GM13976 (cell line): ENCODE measurements around the gene NDST3.

Experiments used
- DNase-seq: peaks from one replicate; pipeline ENCODE4 v3.0.0; 2012; ENCODE audit warnings: low spot score
- in situ Hi-C: fragments of 300-500 bp; cut with MboI; formaldehyde crosslinking; loops from one replicate; pipeline ENCODE4 v1.12.0; 2022; ENCODE audit warnings: low sequenced_read_pairs, mixed read lengths, inconsistent platforms; ENCODE audit not compliant: unreplicated experiment
- TF ChIP-seq, protein P1 (sequence below): IDR thresholded peaks from 2 replicates; pipeline ENCODE4 v1.5.1; 2012; ENCODE audit warnings: borderline replicate concordance, mild to moderate bottlenecking; ENCODE audit not compliant: insufficient read depth; ENCODE audit errors: extremely low read depth, missing control alignments, control extremely low read depth

The NDST3 gene

DNA sequence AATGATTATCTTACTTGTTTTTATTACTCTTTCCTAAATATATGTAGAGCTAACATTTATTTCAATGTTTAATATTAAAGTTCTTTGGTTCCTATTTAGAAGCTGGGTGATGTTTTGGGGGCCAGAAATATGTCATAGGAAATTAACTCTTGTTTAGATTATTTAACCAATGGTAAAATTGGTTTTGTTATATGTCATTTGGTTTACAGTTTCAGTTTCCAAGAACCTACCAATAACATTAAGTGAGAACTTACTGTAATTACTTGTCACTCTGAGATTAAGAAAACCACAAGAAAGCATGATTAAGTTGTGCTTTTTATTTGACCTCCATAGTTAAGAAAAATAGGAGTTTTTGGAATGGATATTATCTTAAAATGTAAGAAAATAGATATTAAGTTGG is 121.2 kb downstream of the NDST3 start:
- TF ChIP-seq, protein P1, sequence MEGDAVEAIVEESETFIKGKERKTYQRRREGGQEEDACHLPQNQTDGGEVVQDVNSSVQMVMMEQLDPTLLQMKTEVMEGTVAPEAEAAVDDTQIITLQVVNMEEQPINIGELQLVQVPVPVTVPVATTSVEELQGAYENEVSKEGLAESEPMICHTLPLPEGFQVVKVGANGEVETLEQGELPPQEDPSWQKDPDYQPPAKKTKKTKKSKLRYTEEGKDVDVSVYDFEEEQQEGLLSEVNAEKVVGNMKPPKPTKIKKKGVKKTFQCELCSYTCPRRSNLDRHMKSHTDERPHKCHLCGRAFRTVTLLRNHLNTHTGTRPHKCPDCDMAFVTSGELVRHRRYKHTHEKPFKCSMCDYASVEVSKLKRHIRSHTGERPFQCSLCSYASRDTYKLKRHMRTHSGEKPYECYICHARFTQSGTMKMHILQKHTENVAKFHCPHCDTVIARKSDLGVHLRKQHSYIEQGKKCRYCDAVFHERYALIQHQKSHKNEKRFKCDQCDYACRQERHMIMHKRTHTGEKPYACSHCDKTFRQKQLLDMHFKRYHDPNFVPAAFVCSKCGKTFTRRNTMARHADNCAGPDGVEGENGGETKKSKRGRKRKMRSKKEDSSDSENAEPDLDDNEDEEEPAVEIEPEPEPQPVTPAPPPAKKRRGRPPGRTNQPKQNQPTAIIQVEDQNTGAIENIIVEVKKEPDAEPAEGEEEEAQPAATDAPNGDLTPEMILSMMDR: no peak
- in situ Hi-C loops: no loop called here

DNA sequence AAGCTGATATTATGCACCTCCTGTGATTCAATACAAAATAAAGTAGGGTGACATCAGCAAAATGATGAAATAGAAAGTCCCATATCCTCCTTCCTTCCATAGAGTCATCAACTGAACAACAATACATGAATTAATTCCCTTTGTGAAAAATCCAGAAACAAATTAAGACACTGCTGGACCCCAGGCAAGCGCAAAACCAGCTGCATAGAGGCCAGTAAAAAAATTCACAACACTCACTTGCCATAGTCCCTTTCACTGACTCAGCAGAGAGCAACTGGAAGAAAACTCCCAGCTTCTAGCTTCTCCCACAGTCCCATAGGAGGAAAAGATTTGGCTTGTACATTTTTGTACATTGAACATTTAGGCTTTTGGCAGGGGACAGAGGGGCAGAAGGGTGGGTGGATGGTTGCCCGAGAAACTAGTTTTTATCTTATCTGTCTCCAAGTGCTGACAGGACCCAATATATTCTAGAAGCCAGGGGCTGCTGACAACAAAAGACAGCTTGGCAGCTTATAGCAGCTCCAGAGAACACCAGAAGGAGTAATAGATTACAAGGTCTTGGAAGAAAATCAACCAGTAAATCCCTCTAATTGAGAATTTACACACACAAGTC is 124.6 kb downstream of the NDST3 start:
- TF ChIP-seq, protein P1: no peak
- no peak for DNase-seq
- in situ Hi-C loops: no loop called here

More for the DNA sequence above, 121.2 kb downstream of the NDST3 start:
- DNase-seq: no peak

DNA sequence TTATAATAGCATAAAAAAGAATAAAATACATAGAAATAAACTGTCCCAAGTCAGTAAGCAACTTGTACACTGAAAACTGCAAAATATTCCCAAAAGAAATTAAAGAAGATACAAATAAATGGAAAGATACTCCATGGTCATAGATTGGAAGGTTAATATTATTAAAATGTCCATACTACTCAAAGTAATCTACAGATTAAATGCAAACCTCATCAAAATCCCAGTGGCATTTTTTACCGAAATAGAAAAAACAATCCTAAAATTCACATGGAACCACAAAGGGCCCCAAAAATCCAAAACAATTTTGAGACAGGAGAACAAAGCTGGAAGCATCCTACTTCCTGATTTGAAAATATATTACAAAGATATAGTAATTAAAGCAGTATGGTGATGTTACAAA is 133.0 kb downstream of the NDST3 start:
- in situ Hi-C loops: no loop called here
- TF ChIP-seq, protein P1: no peak
- no peak for DNase-seq

DNA sequence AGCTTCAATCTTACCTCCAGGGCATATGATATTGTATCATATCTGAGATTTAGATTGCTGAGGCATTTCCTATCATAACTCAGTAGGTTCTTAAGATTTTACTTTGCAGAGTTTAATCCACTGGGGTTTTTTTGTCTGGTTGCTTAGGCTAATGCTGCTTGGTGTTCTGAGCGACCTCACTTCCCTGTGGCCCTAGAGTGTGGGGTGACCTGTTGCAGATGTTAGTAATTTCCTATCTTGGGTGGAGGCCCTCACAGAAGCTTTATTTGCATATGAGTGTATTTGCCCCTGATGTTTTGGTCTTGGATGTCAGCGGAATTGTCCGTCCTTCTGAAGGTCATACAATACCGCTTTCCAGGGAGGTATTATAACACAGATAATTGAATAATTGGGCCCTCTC is 137.1 kb downstream of the NDST3 start:
- in situ Hi-C loops: no loop called here
- TF ChIP-seq, protein P1: no peak
- no peak for DNase-seq

DNA sequence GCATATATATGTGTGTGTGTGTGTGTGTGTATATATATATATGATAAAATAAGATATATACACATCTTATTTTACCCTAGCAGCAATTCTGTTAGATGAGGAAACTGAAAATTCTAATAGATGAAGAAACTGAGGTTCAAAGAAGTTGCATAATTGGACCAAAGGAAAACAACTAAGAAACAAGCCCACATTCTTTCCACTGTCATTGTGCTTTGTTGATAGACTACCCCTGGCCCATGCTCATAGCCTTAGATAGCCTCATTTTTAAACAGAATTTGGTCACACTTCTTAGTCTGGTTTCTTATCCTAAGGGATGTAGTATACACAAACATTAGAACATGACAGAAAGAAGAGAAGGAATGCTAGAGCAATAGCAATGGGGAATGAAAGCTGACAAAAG is 138.8 kb downstream of the NDST3 start:
- in situ Hi-C loops: no loop called here
- TF ChIP-seq, protein P1: no peak
- no peak for DNase-seq

DNA sequence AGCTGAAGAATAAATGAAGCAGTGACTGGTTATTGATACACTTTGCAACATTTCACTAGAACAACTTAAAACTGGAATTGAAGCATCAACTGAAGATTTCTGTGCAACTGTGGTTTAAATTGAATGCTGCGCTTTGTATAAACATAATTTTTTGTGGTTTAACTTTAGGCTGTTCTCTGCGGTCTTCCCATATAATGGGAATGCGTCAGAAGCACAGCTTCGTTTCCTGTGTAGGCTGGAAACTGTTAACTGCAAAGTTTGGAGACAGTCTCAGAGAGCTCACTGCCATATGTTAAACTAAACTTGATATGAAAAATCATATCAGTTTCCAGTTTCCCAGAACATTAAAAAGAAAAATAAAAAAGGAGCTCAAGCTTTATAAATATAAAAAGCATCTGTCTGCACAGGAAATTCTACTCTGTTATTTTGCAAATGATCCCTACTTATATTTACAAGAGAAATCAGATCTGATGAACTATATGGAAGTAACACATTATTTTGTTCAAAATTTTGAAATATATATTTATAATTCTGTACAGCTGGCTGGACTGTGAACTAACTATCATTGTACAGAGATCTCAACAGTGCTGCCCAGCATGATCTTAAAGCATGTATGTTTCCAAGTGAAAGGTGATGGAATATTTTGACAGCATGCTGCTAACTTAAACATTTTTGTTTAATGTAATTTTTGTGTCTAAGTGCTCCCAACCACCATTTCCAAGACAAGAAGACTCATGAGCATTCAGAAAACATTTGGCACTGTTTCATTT is 139.9 kb downstream of the NDST3 start:
- in situ Hi-C loops: no loop called here
- no peak for DNase-seq
- TF ChIP-seq, protein P1: no peak
